ENCODE results near the gene CAMTA1. TPM values are rescaled to one million over a fixed set of nuclear protein-coding genes. Genes with fewer than 3 reads are reported as not detected.

CAMTA1 gene
- total RNA-seq, 1 donor from 2014 or later: 77.6 TPM

GRCh38 chr1:6822530-6823359 lies 37.5 kb downstream of the CAMTA1 start:
- no peak for DNase-seq (ENCODE audit: low read depth)
- H3K27ac Mint-ChIP-seq (ENCODE audit: unreplicated experiment): no peak overlapping the region

GRCh38 chr1:6823793-6824192 lies 38.5 kb downstream of the CAMTA1 start:
- no peaks in the 10 kb centered on the region for H3K27me3 ChIP-seq (ENCODE audit: insufficient read depth, low read length)
- H4K20me1 ChIP-seq (ENCODE audit: insufficient read depth, low read length): peaks cover 30% of the 10 kb centered on the region
- Mint-ChIP-seq H3K4me3 (ENCODE audit: unreplicated experiment) (no peak overlapping the region), H3K27ac (ENCODE audit: unreplicated experiment) (no peak overlapping the region), H3K9me3 (ENCODE audit: unreplicated experiment) (peaks cover 3% of the 10 kb centered on the region), H3K4me1 (ENCODE audit: low read depth, unreplicated experiment) (peaks cover 20% of the 10 kb centered on the region), H3K27me3 (ENCODE audit: low read depth, unreplicated experiment) (no peaks in the 10 kb centered on the region), H3K36me3 (ENCODE audit: low read depth, unreplicated experiment) (peaks cover 6% of the 10 kb centered on the region)
- DNase-seq (ENCODE audit: low read depth) (no peak), FAIRE-seq (no peak)
- TF ChIP-seq CTCF (IDR thresholded peaks at IDR 0.05; ENCODE audit: insufficient read depth, low read depth, low read length) (no peak), EZH2 (IDR thresholded peaks at IDR 0.05; ENCODE audit: insufficient read depth, low read length) (no peak)
- H3K36me3 ChIP-seq (ENCODE audit: insufficient read depth, low read length): peaks cover 3% of the 10 kb centered on the region
- H3K9me3 ChIP-seq (ENCODE audit: insufficient read depth, low read depth, low read length): no peaks in the 10 kb centered on the region
- no peak overlapping the region for H2AFZ ChIP-seq (ENCODE audit: low read depth, low read length)
- peaks cover 4% of the 10 kb centered on the region for H3K4me1 ChIP-seq (ENCODE audit: insufficient read depth, low read length)
- H3K79me2 ChIP-seq (ENCODE audit: insufficient read depth, low read length): peaks cover 6% of the 10 kb centered on the region
- no peak overlapping the region for H3K4me2 ChIP-seq (ENCODE audit: low read length)
- H3K9ac ChIP-seq (ENCODE audit: low read length): no peak overlapping the region
- H3K27ac ChIP-seq (ENCODE audit: low read depth, low read length): no peak overlapping the region
- no peak overlapping the region for H3K4me3 ChIP-seq (ENCODE audit: insufficient read depth, low read depth, low read length)

More at GRCh38 chr1:6822530-6823359, 37.5 kb downstream of the CAMTA1 start:
- Mint-ChIP-seq H3K4me1 (ENCODE audit: low read depth, unreplicated experiment) (peaks cover 20% of the 10 kb centered on the region), H3K4me3 (ENCODE audit: unreplicated experiment) (no peak overlapping the region), H3K27me3 (ENCODE audit: low read depth, unreplicated experiment) (no peaks in the 10 kb centered on the region), H3K36me3 (ENCODE audit: low read depth, unreplicated experiment) (peaks cover 6% of the 10 kb centered on the region), H3K9me3 (ENCODE audit: unreplicated experiment) (peaks cover 3% of the 10 kb centered on the region)
- peaks cover 4% of the 10 kb centered on the region for H3K4me1 ChIP-seq (ENCODE audit: insufficient read depth, low read length)
- no peak overlapping the region for H3K4me2 ChIP-seq (ENCODE audit: low read length)
- peaks cover 6% of the 10 kb centered on the region for H3K79me2 ChIP-seq (ENCODE audit: insufficient read depth, low read length)
- FAIRE-seq: no peak
- no peak overlapping the region for H3K9ac ChIP-seq (ENCODE audit: low read length)
- H3K36me3 ChIP-seq (ENCODE audit: insufficient read depth, low read length): peaks cover 3% of the 10 kb centered on the region
- TF ChIP-seq CTCF (IDR thresholded peaks at IDR 0.05; ENCODE audit: insufficient read depth, low read depth, low read length): no peak
- no peak for TF ChIP-seq EZH2 (IDR thresholded peaks at IDR 0.05; ENCODE audit: insufficient read depth, low read length)
- H4K20me1 ChIP-seq (ENCODE audit: insufficient read depth, low read length): peaks cover 34% of the 10 kb centered on the region
- no peaks in the 10 kb centered on the region for H3K27me3 ChIP-seq (ENCODE audit: insufficient read depth, low read length)
- H2AFZ ChIP-seq (ENCODE audit: low read depth, low read length): no peak overlapping the region
- H3K4me3 ChIP-seq (ENCODE audit: insufficient read depth, low read depth, low read length): no peak overlapping the region
- H3K9me3 ChIP-seq (ENCODE audit: insufficient read depth, low read depth, low read length): no peaks in the 10 kb centered on the region
- H3K27ac ChIP-seq (ENCODE audit: low read depth, low read length): no peak overlapping the region

Data from astrocyte (in vitro differentiated cells and primary cell).